Posterior vena cava (tissue), 2 donors: ENCODE results near the gene OTOP3. TPM values are rescaled to one million over a fixed set of nuclear protein-coding genes. Genes with fewer than 3 reads are reported as not detected.

Source experiments
- DNase-seq: peaks from one replicate; pipeline ENCODE4 v3.0.0-alpha.2; 2020; ENCODE audit warnings: low spot score
- intact Hi-C, 2 donors: fragments of 100-400 bp; cut with DNase I; formaldehyde crosslinking; loops; one replicate each; pipeline versions ENCODE4 v1.14.1 to v1.14.2; 2022 to 2023
- total RNA-seq, 2 donors: library from RNA; stranded (reverse); fragmentation: NEBNext Ultra II Directional; extraction: Animal tissue kit (Norgen Biotek cat#: 25700); gene quantifications; one replicate each; pipeline ENCODE4 v1.2.1, GENCODE V29; 2021
- donor health status: DM: yes; HTN: yes; CAD: no.
- donor health status: DM: yes; HTN: yes; CAD: no.

OTOP3 gene
- total RNA-seq, 2 donors from 2014 or later = not detected

GRCh38 chr17:74937064-74938051 is 1.7 kb downstream of the OTOP3 start:
- no peak for DNase-seq
- intact Hi-C loops = no loop called here

DNA sequence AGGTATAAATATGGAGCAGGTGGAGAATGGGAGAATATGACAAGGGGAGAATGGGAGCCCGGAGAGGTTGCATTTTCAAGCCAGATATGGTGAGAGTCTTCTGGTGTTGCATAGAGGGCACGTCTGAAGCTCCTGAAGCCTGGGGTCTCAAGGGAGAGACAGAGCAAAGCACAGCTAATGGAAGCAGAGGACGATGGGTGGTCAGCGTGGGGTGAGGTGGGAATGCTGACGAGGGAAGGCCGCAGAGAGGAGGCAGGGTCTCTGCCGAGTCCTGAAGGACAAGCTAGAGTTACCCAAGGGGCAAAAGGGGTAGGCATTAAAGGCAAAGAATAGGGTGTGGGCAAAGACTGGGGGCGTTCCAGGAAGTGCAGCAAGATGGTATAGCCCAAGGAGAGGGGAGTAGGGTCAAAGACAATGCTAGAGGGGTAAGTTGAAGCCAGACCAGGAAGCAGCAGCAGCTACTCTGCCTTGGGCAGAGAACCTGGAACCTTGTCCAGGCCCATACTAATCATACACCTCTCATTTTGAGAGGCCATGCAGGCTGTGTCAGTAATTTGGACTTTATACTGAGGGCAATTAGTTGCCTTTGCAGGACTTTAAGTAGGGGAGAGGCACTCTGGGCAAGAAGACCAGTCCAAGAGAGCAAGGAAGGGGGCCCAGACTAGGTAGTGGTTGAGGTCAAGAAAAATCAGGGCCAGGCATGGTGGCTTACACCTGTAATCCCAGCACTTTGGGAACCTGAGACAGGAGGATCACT is 2.7 kb downstream of the OTOP3 start:
- no peak for DNase-seq
- intact Hi-C loops = no loop called here

DNA sequence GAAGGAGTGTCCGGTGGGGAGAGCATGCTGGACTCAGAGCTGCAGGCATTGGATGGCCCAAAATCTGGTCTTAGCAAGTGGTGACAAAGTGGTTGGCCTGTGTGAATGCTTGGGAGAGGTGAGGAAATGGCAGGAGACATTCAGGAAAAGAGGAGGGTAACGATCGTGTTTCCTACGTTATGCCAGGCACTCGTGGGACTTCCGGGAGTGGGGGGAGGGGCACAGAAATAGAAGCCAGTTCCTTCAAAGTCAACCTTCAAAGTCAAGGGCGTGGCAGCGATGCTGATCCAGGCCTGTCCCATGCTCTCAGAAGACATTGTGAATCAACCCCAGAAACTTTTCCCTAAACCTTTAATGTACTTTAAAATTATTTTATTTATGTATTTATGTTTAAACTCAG is 3.8 kb downstream of the OTOP3 start:
- DNase-seq = no peak
- intact Hi-C loops = no loop called here

GRCh38 chr17:74941128-74941725 is 5.5 kb downstream of the OTOP3 start:
- intact Hi-C loops = no loop called here
- no peak for DNase-seq

DNA sequence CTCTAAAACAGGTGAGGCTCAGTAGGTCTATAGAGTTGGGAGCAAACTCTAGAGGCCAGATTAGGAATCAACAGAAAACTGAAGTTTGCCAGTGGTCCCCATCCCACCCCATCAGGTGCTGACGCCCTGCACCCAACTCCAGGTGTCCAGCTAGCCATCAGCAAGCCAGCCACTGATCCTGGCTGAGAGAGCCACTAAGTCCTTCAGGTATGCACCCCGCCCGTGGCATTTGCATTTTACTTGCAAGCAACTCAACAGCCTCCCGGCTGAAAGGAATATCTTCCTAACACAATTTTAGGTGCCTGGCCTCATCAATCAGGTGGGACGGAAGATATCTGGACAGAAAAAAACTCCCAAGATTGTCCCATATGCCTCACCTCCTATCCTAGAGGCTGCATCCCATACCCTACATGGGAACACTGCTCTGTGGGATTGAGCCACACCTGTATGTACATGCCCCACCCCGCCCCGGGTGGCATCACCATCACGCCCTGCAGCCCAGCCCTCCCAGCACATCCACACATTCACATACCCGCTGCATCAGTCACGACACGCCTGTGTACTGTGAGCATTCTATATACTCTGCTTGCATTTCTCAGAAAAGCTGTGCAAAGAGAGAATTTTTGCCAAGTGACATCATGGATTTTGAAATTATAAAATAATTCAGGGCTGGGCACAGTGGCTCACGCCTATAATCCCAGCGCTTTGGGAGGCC is 8.3 kb downstream of the OTOP3 start:
- intact Hi-C loops = no loop called here

GRCh38 chr17:74945543-74945942 is 9.8 kb downstream of the OTOP3 start:
- intact Hi-C loops = no loop called here
- DNase-seq = no peak

More for the DNA sequence above, 8.3 kb downstream of the OTOP3 start:
- no peak for DNase-seq

- intact Hi-C loops = no loop called here
- no peak for DNase-seq
Measured at GRCh38 chr17:74946641-74947040, 10.9 kb downstream of the OTOP3 start.

DNA sequence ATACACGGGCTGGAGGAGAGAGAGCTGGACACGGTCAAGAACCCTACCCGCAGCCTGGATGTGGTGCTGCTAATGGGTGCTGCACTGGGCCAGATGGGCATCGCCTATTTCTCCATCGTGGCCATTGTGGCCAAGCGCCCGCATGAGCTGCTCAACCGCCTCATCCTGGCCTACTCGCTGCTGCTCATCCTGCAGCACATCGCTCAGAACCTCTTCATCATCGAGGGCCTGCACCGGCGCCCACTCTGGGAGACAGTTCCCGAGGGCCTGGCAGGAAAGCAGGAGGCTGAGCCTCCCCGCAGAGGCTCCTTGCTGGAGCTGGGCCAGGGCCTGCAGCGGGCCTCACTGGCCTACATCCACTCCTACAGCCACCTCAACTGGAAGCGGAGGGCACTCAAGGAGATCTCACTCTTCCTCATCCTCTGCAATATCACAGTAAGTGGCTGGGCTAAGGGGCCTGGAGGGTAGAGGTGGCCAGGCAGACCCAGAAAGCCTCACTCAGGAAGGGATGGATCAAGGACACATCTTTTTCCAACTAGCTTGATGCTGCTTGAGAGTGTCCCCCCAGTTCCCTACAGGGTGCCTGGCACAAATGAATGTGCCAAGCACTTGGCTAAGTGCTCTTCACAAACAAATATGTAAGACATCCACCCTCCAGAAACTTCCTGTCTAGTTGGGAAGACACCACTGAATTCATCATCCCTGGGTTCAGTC is 11.5 kb downstream of the OTOP3 start:
- no peak for DNase-seq
- intact Hi-C loops = no loop called here

DNA sequence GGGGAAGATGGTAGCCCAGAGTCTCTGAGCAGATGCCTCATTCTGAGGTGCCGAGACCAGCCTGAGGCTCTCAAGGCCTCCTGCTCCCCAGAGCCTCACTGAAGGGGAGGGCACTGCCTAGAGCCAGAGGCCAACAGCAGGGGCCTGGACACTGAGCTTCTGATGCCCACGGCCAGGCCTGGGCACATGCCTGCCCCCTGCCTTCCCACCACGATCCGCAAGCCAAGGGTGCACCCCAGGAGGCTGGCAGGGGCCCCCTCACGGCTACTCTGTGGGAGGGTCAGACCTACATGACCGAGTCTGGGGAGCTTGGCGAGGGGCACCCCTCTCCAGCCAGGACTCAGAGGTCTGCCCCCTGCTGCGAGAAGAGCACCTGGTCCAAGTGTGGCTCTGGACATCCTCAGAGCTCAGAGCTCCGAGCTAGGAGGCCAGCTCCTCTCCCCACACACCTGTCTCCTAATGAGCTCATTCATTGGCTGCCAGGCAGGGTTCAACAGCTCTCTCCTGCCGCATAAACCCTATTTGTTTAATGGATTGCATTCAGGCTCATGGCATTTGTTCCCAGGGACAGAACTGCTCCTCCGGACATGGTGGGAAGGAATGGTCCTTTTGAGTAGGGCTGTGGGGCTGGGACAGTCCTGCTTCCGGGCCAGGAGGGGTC is 13.9 kb downstream of the OTOP3 start:
- DNase-seq = no peak
- intact Hi-C loops = no loop called here

- intact Hi-C loops = no loop called here
- DNase-seq = no peak
Measured at GRCh38 chr17:74950207-74950606, 14.5 kb downstream of the OTOP3 start.

GRCh38 chr17:74951065-74951464 is 15.4 kb downstream of the OTOP3 start:
- DNase-seq = no peak
- intact Hi-C loops = no loop called here

GRCh38 chr17:74951680-74952421 is 16.2 kb downstream of the OTOP3 start:
- no peak for DNase-seq
- intact Hi-C loops = no loop called here

DNA sequence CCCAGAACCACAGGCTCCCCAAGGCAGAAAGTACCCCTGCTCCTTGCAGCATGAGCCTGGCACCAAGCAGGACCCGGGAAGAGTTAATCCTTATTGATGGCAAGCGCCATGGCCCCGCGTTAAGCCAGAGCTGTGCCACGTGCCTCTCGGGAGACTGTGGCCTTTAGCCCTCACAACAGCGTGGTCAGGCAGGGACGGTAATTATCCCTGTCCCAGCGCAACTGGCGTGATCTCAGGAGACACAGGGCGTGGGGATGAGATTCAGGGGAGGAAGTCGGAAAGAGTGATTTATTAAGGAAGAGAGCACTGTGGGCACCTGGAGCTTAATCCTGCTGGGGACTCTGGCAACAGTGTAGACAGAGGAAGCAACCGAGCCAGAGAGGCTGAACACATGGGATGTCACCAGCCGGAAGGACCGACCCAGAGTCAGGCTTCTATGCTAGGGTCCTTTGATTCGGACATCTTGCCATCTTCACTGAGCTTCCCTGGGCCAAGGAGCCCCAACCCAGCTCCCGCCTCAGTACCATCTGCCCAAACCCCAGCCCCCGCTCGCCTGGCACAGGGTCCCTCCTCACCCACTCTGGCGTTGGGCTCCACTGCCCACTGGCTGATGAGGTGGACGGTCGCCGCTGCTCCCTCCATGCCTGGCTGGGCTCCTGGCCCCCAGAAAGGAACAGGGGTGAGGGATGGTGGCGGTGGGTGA is 16.9 kb downstream of the OTOP3 start:
- no peak for DNase-seq
- intact Hi-C loops = no loop called here

- intact Hi-C loops = no loop called here
- DNase-seq = no peak
Measured at GRCh38 chr17:74953134-74953687, 17.5 kb downstream of the OTOP3 start.

DNA sequence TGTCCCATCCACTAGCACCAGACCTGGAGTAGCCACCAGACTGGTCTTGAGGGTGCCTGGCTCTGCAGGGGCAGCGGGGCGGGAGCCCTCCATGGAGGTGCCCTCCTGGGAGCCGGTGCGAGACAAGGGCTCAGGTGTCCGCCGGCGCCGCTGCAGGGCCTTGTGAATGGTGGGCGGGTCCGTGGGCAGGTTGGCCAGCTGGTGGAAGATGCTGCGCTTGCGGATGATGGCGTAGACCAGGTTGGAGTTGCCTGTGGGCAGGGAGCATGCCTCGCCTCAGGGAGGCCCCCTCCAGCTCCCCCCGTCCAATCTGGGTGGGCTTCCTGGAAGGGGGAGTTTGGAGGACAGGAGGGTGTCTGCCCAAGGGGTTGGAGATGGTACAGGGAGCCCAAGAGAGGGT is 18.4 kb downstream of the OTOP3 start:
- no peak for DNase-seq
- intact Hi-C loops = no loop called here

DNA sequence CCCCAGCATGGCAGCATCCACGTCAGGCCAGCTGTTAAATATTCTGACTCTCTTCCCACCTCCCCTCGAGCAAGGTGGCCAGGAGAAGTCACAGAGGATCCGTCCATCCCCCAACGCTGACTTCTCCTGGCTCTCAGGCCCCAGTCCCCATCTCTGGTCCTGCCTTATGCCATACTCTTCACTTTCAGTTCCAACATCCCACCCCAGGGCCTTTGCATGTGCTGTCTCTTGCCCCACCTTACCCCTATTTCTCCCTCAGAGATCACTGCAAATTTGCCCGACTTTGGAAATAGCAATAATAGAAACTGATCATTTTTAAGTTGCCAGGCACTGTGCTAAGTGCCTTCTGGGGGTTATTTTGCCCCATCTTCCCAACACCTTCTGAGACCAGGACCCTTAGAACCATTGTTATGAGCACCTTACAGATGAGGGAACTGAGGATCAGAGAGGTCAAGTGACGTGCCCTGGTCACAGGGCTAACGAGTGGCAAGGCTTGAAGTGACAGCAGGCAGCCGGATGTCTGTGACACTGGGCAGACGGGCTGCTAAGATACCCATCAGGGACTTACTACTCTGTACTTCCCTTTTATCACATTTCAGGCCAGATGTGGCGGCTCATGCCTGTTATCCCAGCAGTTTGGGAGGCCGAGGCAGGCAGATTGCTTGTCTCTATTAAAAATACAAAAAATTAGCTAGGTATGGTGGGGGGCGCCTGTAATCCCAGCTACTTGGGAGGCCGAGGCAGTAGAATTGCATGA is 19.1 kb downstream of the OTOP3 start:
- no peak for DNase-seq

More for the DNA sequence above, 19.1 kb downstream of the OTOP3 start:
- intact Hi-C loops = no loop called here
